NCI-H526 (cell line): ENCODE data around the gene RPTOR.
"Not testable (repeated sequence)": the region's sequence is repeated elsewhere in the genome, so short reads cannot be mapped to it uniquely, and the experiment has no call there.

Experiments
- DNase-seq, 2 experiments: peaks; one replicate each; lab custom pipeline; 2025; lab: John Stamatoyannopoulos, UW

RPTOR gene

GRCh38 chr17:80516171-80516932 is 28.3 kb upstream of the RPTOR start:
- DNase-seq: no peak

- DNase-seq: no peak
Observed at GRCh38 chr17:80517641-80518040, 27.0 kb upstream of the RPTOR start.

GRCh38 chr17:80518392-80518791 is 26.2 kb upstream of the RPTOR start:
- no peak for DNase-seq

GRCh38 chr17:80519091-80519781 is 25.4 kb upstream of the RPTOR start:
- DNase-seq: no peak

- DNase-seq: no peak
Observed at GRCh38 chr17:80520810-80521455, 23.7 kb upstream of the RPTOR start.

- DNase-seq: no peak
Observed at GRCh38 chr17:80523054-80523744, 21.4 kb upstream of the RPTOR start.

- no peak for DNase-seq
Observed at GRCh38 chr17:80523956-80524712, 20.5 kb upstream of the RPTOR start.

- DNase-seq: no peak
Observed at GRCh38 chr17:80526116-80526910, 18.3 kb upstream of the RPTOR start.

- DNase-seq: no peak
Observed at GRCh38 chr17:80527016-80527645, 17.5 kb upstream of the RPTOR start.

- DNase-seq: no peak
Observed at GRCh38 chr17:80528536-80528935, 16.1 kb upstream of the RPTOR start.

- peak in 1 of 2 experiments; percentile 17 for DNase-seq
Observed at GRCh38 chr17:80529104-80529903, 15.3 kb upstream of the RPTOR start.

- DNase-seq: no peak
Observed at GRCh38 chr17:80529904-80530292, 14.7 kb upstream of the RPTOR start.

GRCh38 chr17:80531400-80531799 is 13.2 kb upstream of the RPTOR start:
- DNase-seq: no peak

- DNase-seq: not testable (repeated sequence)
Observed at GRCh38 chr17:80537386-80537785, 7.3 kb upstream of the RPTOR start.

GRCh38 chr17:80538484-80538883 is 6.2 kb upstream of the RPTOR start:
- no peak for DNase-seq

GRCh38 chr17:80539022-80539641 is 5.5 kb upstream of the RPTOR start:
- DNase-seq: no peak

GRCh38 chr17:80545499-80545826 is 825 bp downstream of the RPTOR start:
- DNase-seq: peak in 1 of 2 experiments; percentile 34

- no peak for DNase-seq
Observed at GRCh38 chr17:80546267-80546666, 1.6 kb downstream of the RPTOR start.

- no peak for DNase-seq
Observed at GRCh38 chr17:80552523-80552922, 7.9 kb downstream of the RPTOR start.
